Measurements from ENCODE around the gene CRTC3.
"Not testable (repeated sequence)": the region's sequence is repeated elsewhere in the genome, so short reads cannot be mapped to it uniquely, and the experiment has no call there.

CRTC3 gene

DNA sequence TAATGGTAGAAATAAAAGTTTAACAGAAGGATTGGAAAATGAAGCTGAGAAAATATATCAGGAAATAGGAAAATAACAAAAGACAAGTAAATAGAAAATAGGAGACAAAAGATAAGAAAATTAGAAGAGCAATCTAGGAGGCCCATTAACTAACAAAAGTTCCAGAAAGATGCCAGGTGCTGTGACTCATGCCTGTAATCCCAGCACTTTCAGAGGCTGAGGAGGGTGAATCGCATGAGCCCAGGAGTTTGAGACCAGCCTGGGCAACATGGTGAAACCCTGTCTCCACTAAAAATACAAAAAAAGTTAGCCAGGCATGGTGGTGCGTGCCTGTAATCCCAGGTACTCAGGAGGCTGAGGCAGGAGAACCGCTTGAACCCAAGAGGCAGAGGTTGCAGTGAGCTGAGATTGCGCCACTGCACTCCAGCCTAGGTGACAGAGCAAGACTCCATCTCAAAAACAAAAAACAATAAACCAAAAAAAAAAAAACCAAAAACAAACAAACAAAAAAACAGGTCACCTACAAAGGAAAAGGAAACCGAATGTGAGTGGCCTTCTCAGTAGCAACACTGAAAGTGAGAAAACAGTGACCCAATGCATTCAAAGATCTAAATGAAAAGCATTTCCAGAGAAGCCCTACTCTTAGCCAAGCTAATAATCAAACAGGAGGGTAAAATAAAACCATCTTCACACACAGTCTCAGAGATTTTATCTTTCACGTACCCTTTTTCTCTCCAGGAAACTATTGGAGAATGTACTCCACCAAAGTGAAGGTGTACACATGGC is 5.5 kb upstream of the CRTC3 start:
- DNase-seq = not testable (repeated sequence)

- DNase-seq = no peak
These were observed 732 bp upstream of the CRTC3 start for GRCh38 chr15:90529011-90529370.

DNA sequence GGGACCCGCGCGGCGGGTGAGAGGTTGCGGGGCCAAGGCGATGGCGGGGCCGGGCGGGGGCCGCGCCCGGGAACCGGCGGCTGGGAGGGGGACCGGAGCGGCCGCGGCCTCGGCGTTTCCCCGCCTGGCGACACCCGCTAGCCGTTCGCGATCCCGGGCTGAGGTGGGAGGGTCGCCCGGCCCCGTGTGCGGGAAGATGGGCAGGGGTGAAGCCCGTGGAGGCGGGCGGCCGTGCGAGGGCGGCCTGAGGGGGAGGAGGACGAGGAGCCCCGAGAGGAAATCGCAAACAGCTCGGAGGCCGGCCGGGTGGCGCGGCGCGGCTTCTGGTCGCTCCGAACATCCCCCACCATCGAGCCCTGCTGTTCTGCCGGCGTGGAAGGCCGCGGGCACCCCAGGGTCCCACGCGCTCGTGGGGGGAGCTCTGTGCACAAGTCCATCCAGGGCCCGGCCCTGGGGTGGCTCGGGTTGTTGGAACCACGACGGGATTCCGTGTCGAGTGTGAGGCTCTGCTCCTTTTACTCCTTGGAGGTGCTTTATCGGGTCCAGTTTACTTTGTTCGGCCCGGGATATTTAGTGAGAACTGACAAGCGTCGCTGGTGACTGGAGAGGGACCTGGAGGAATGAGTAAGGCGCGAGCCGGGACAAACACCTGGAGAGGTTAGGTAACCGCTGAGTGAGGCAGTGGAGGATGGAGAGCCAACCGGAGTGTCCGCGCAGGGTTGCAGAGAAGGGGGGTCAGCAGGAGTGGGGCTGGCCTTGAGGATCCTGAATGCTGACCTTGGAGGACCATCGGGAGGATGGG is 728 bp downstream of the CRTC3 start:
- no peak for DNase-seq

- DNase-seq = no peak
These were observed 1.4 kb downstream of the CRTC3 start for GRCh38 chr15:90531147-90531546.

- DNase-seq = no peak
These were observed 5.5 kb downstream of the CRTC3 start for GRCh38 chr15:90535254-90535653.

DNA sequence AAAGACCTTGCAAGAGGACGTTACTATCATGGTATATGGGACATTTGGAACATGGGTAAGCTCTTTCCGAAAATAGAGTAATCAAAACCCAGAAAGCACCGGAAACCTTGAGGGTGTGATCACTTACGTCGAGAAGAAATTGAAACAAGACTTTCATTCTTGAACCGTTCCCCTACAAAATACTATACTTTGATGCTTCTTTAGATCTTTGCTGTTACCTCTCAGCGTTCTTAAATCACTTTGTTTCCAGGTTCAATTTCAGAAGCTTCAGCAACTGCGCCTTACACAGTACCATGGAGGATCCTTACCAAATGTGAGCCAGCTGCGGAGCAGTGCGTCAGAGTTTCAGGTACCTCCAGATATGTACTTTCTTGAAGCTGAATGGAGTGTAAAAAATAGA is 10.1 kb downstream of the CRTC3 start:
- no peak for DNase-seq

GRCh38 chr15:90540768-90541167 is 11.0 kb downstream of the CRTC3 start:
- no peak for DNase-seq

GRCh38 chr15:90545095-90545494 is 15.4 kb downstream of the CRTC3 start:
- no peak for DNase-seq

- DNase-seq = no peak
These were observed 17.8 kb downstream of the CRTC3 start for GRCh38 chr15:90547540-90547939.

GRCh38 chr15:90550919-90551318 is 21.2 kb downstream of the CRTC3 start:
- no peak for DNase-seq

DNA sequence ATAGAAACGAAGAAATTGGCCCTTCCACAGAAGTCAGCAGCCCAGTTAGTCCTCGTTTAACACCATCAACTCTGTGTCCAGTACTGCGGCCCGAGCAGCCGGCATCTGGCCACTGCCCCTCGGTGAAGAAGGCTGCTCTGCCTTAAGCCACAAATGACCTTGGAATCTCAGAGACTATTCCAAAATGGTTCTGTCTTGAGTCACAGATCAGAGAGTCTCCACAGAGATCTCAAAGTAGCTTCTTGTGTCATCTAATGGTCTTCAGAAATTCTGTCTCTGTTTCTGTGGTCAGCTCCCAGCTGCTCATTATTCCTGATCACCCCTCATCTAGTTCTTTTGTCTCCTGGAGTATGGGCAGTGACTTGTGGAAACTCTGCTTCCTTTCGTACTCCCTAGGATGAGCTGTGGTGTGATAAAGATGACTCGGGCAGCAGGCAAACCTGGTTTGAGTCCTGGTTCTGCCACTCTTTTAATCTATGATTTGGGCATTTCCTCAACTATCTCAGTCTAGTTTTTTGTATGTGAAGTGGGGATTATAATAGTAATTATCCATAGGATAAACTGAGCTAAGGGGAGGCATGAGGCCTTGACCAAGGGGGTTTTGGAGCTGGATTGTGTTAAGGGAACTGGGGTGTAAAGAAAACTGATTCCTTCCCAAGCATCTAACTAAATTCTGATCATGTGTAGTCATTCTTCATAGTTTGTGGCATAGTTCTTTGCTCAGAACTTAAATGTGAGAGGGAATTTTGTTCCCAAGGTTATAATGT is 22.6 kb downstream of the CRTC3 start:
- no peak for DNase-seq

GRCh38 chr15:90552929-90553211 is 23.1 kb downstream of the CRTC3 start:
- no peak for DNase-seq

- no peak for DNase-seq
These were observed 23.6 kb downstream of the CRTC3 start for GRCh38 chr15:90553248-90553745.

DNA sequence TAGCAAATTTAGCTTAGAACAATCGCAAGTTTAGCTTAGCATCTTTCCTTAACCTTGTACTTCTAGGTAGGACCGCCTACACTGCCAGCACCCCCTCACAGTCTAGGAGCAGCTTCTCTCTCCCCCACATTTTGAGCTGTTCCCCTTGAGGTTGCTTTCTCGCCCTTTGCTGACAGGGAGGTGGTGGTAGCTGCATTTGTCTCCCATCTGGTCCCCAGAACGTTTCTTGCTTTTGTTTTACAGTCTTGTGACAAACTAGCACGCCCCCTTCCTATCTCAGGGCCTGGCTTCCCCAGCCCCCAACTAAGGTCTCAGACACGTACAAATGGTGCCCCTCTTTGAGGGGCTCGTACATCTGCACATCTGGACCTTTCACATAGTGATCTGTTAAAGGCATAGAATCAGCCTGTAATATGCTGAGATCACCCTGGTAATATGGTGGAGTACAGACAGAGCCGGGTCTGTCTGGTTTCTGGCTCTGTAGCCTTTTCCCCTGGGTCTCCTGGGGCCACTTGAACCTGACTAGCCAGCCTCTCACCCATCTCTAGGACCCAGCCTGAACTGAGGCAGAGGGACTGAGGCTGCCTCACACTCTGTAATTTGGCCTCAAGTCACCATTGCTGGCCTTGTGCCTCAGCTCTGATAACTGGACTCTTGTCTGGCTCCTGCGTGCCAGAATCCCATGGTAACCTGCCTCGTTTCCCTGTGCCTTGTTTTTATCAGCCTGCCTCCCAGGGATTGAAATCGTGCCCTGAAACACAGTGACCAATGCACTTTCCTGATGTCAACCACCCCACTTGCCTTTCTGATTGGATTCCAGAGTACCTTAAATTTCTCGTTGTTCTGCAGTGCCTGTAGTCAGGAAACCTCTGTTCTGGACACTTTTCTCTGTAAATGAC is 27.7 kb downstream of the CRTC3 start:
- no peak for DNase-seq

- no peak for DNase-seq
These were observed 28.4 kb downstream of the CRTC3 start for GRCh38 chr15:90558171-90558573.

DNA sequence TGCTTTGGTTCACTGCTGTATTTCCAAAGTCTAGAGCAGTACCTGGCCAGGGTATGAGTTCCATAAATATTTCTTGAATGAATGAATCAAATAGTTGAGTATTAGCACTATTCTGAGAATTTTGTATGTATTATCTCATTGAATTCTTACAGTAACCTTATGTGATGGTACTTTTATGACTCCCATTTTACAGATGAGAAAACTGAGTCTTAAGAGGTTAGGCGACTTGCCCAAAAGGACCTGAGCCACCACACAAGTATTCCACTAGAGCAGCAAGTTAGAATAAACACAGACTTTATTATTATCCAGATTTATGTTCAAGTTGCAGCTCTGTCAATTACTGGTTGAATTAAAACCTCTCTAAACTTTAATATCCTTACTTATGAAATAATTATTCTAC is 29.4 kb downstream of the CRTC3 start:
- DNase-seq = no peak

DNA sequence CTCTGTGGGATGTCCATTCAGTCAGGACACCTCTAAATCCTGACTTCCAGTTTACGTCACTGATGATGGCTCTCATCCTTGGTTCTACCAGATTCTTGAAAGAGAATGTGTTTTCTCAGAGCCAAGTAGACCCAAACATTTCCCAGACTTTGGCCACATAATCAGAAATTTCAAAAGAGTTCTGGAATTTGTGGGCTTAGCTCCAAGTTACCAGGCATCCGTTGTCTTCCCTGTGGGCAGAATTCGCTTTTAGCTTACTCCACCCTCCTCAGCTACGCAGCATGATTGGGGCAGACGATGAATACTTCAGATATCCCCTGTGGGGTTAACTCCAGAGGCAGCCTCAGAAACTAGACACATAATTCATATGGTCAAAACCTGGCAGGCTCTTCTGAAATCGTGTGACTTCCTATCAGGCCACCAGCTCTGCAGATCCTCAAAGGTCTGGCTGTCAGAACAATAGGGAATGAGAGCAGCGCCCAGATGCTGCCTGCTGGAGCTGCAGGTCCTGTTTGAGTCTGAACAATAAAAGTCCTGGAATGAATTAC is 30.6 kb downstream of the CRTC3 start:
- DNase-seq = no peak

- no peak for DNase-seq
These were observed 31.9 kb downstream of the CRTC3 start for GRCh38 chr15:90561344-90562244.

- no peak for DNase-seq
These were observed 32.9 kb downstream of the CRTC3 start for GRCh38 chr15:90562669-90563068.

DNA sequence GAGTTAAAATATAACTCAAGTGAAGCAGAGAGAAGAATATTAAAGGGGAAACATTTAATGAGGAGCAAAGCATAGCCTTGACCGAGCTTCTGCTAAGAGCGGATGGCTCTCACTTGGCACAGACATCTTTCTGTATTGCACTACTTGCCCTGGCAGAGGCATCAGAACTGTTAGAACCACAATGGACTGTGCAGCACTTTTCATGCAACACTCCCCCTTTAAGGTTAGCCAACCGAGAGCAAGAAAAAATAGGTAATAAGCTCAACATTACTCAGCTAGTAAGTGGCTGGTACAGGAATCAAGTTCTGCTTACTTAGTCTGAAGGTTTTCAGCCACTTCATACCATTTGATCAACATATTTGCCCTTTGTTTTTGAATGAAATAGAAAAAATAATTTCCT is 33.7 kb downstream of the CRTC3 start:
- no peak for DNase-seq

DNA sequence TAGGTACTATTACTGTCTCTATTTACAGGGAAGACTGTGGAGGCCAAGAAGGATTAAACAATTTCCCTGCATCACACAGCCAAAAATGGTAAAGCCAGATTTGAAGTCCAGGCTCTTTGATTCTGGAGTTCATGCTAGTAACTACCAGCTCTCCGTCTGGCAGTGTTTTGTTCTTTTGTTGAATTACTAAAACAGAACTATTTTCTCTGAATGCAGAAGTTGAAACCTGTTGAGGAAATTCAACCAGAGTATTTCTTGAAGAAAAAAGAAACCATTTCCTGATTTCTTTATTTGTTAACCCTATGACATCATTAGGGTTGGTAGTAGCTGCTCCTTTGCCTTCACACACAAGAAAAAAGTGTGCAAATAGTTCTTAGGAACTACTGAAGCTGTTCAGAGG is 34.3 kb downstream of the CRTC3 start:
- no peak for DNase-seq

Data from NCI-H1048 (cell line).